ENCODE results near the gene CR1L. TPM values are rescaled to one million over a fixed set of nuclear protein-coding genes. Genes with fewer than 3 reads are reported as not detected.
"Not testable (repeated sequence)": the region's sequence is repeated elsewhere in the genome, so short reads cannot be mapped to it uniquely, and the experiment has no call there.

Gene CR1L
- total and polyA plus RNA-seq, 8 donors, result 0.15 to 1.1 (median 0.73) TPM; not detected in 1

GRCh38 chr1:207747627-207748492 lies 102.9 kb downstream of the CR1L start:
- H3K27me3 ChIP-seq, result no peaks in the 10 kb centered on the region
- no peak for ATAC-seq
- H3K4me1 ChIP-seq, result peaks cover 25 to 30% of the 10 kb centered on the region in 2 donors
- no peak for DNase-seq
- no peaks in the 10 kb centered on the region for H3K9me3 ChIP-seq
- no peak overlapping the region for H3K4me3 ChIP-seq
- intact Hi-C loops (cut with DNase I), result no loop called here
- no peak for TF ChIP-seq CTCF (IDR thresholded peaks at IDR 0.05)
- H3K27ac ChIP-seq, result peak overlapping the region; percentile 37 to 59
- no peaks in the 10 kb centered on the region for H3K36me3 ChIP-seq

- DNase-seq, result peak in 1 of 4 donors; percentile 27
- H3K9me3 ChIP-seq, result no peaks in the 10 kb centered on the region
- no peaks in the 10 kb centered on the region for H3K27me3 ChIP-seq
- H3K27ac ChIP-seq, result peak overlapping the region in 1 of 2 donors; percentile 59
- TF ChIP-seq CTCF (IDR thresholded peaks at IDR 0.05), result no peak
- peak; percentile 20 for ATAC-seq
- no peak overlapping the region for H3K4me3 ChIP-seq
- no peaks in the 10 kb centered on the region for H3K36me3 ChIP-seq
- intact Hi-C loops (cut with DNase I), result no loop called here
- H3K4me1 ChIP-seq, result peaks cover 35 to 36% of the 10 kb centered on the region in 2 donors
Measured at GRCh38 chr1:207748737-207749528, 104.0 kb downstream of the CR1L start.

- Histone ChIP-seq H3K4me3 (peak overlapping the region; percentile 82 to 88), H3K4me1 (peaks cover 28 to 54% of the 10 kb centered on the region in 2 donors), H3K27me3 (no peaks in the 10 kb centered on the region), H3K9me3 (no peaks in the 10 kb centered on the region), H3K36me3 (no peaks in the 10 kb centered on the region), H3K27ac (peak overlapping the region; percentile 91 to 95)
- ATAC-seq, result no peak
- no peak for TF ChIP-seq CTCF (IDR thresholded peaks at IDR 0.05)
- DNase-seq, result peak in 1 of 4 donors; percentile 45
- intact Hi-C loops (cut with DNase I), result no loop called here
Measured at GRCh38 chr1:207750631-207751305, 105.8 kb downstream of the CR1L start.

- H3K27me3 ChIP-seq; intact Hi-C loops (cut with DNase I); H3K9me3 ChIP-seq; H3K36me3 ChIP-seq; DNase-seq; ATAC-seq: not testable (repeated sequence)
- Histone ChIP-seq H3K4me3 (peak overlapping the region; percentile 82 to 88), H3K4me1 (peaks cover 22 to 61% of the 10 kb centered on the region in 2 donors), H3K27ac (peak overlapping the region; percentile 91 to 95)
Measured at GRCh38 chr1:207751463-207751789, 106.5 kb downstream of the CR1L start.

- TF ChIP-seq CTCF (IDR thresholded peaks at IDR 0.05), result peak in 1 of 2 donors; percentile 34
- intact Hi-C loops (cut with DNase I), result no loop called here
Measured at GRCh38 chr1:207751790-207752455, 107.0 kb downstream of the CR1L start, which contains the start of gene CD46. Gene CD46, plus strand, starts transcription at chr1:207752054. Its CDS starts 159 bp downstream, at chr1:207752213.

More at GRCh38 chr1:207751790-207752455, 107.0 kb downstream of the CR1L start, which contains the start of gene CD46:
- Histone ChIP-seq H3K36me3 (no peaks in the 10 kb centered on the region), H3K9me3 (no peaks in the 10 kb centered on the region), H3K4me1 (peaks cover 18 to 62% of the 10 kb centered on the region in 2 donors), H3K27me3 (no peaks in the 10 kb centered on the region), H3K4me3 (peak within 1 kb of the TSS; percentile 82 to 88), H3K27ac (peak within 1 kb of the TSS; percentile 91 to 95)
- ATAC-seq (peak; percentile 95), DNase-seq (peak; percentile 93 to 97 (median 96))

All from left lung (tissue), 10 donors.